Trophoblast cell (in vitro differentiated cells and primary cell): ENCODE results near the gene MED10.
A peak's percentile ranks its signal among the peaks of the same experiment; 100 is the strongest.

Source experiments
- DNase-seq, 2 donors: peaks; one replicate each; pipeline ENCODE4 v3.0.0-alpha.2; 2016
- H2AFZ ChIP-seq: 2 replicates; pipeline ENCODE4 v1.6.1; 2013; ENCODE audit warnings: low read length, moderate library complexity, mild to moderate bottlenecking; ENCODE audit not compliant: insufficient read depth, poor library complexity
- H2AK5ac ChIP-seq: 2 replicates; pipeline ENCODE4 v1.6.1; 2013; ENCODE audit warnings: mild to moderate bottlenecking, low read length
- H2BK120ac ChIP-seq: 2 replicates; pipeline ENCODE4 v1.6.1; 2013; ENCODE audit warnings: low read length, mild to moderate bottlenecking, moderate library complexity; ENCODE audit not compliant: insufficient read depth, poor library complexity
- H2BK12ac ChIP-seq: 2 replicates; pipeline ENCODE4 v1.6.1; 2013; ENCODE audit warnings: mild to moderate bottlenecking, low read length, moderate library complexity
- H2BK5ac ChIP-seq: 2 replicates; pipeline ENCODE4 v1.6.1; 2013; ENCODE audit warnings: low read length, low read depth, moderate library complexity, mild to moderate bottlenecking; ENCODE audit not compliant: poor library complexity
- H3K14ac ChIP-seq: 2 replicates; pipeline ENCODE4 v1.6.1; 2013; ENCODE audit warnings: mild to moderate bottlenecking, low read length
- H3K18ac ChIP-seq: 2 replicates; pipeline ENCODE4 v1.6.1; 2013; ENCODE audit warnings: mild to moderate bottlenecking, low read length
- H3K23ac ChIP-seq: 2 replicates; pipeline ENCODE4 v1.6.1; 2013; ENCODE audit warnings: low read length
- H3K27ac ChIP-seq: 2 replicates; pipeline ENCODE4 v1.5.1; 2013; ENCODE audit warnings: low read depth, mild to moderate bottlenecking, inconsistent platforms, low read length, moderate library complexity
- H3K27me3 ChIP-seq: 2 replicates; pipeline ENCODE4 v1.6.1; 2013; ENCODE audit warnings: inconsistent platforms, mild to moderate bottlenecking, low read length, moderate library complexity; ENCODE audit not compliant: insufficient read depth
- H3K36me3 ChIP-seq, 2 experiments: 1 replicate in 1 of 2; 2 replicates in 1 of 2; pipeline ENCODE4 v1.6.1; 2013; ENCODE audit warnings: low read length in 2 of 2, mild to moderate bottlenecking in 2 of 2, moderate library complexity in 1 of 2; ENCODE audit not compliant: insufficient read depth in 2 of 2, control insufficient read depth in 1 of 2
- H3K4ac ChIP-seq: 2 replicates; pipeline ENCODE4 v1.6.1; 2013; ENCODE audit warnings: low read depth, mild to moderate bottlenecking, low read length, moderate library complexity
- H3K4me1 ChIP-seq, 2 experiments: 1 replicate in 1 of 2; 2 replicates in 1 of 2; pipeline ENCODE4 v1.6.1; 2013; ENCODE audit warnings: low read length in 2 of 2, mild to moderate bottlenecking in 2 of 2, moderate library complexity in 1 of 2; ENCODE audit not compliant: insufficient read depth in 2 of 2, control insufficient read depth in 1 of 2
- H3K4me2 ChIP-seq: 2 replicates; pipeline ENCODE4 v1.6.1; 2013; ENCODE audit warnings: inconsistent platforms, mild to moderate bottlenecking, low read length, moderate library complexity
- H3K4me3 ChIP-seq: 2 replicates; pipeline ENCODE4 v1.5.1; 2013; ENCODE audit warnings: mild to moderate bottlenecking, low read depth, low read length, inconsistent platforms
- H3K79me1 ChIP-seq: one replicate; pipeline ENCODE4 v1.6.1; 2013; ENCODE audit warnings: low read length
- H3K79me2 ChIP-seq: 2 replicates; pipeline ENCODE4 v1.6.1; 2013; ENCODE audit warnings: low read length, mild to moderate bottlenecking; ENCODE audit not compliant: control insufficient read depth, insufficient read depth, poor library complexity
- H3K9ac ChIP-seq: 2 replicates; pipeline ENCODE4 v1.6.1; 2013; ENCODE audit warnings: mild to moderate bottlenecking, low read length
- H3K9me3 ChIP-seq: 2 replicates; pipeline ENCODE4 v1.6.1; 2013; ENCODE audit warnings: low read depth, mild to moderate bottlenecking, control low read depth, inconsistent platforms, low read length; ENCODE audit not compliant: insufficient read depth
- H4K12ac ChIP-seq: 2 replicates; pipeline ENCODE4 v1.6.1; 2013; ENCODE audit warnings: low read depth, mild to moderate bottlenecking, low read length, moderate library complexity
- H4K8ac ChIP-seq: 2 replicates; pipeline ENCODE4 v1.6.1; 2013; ENCODE audit warnings: low read depth, mild to moderate bottlenecking, low read length, moderate library complexity
- H4K91ac ChIP-seq: one replicate; pipeline ENCODE4 v1.6.1; 2013; ENCODE audit warnings: low read depth, mild to moderate bottlenecking, low read length, moderate library complexity
- WGBS: extraction: QIAGEN DNeasy Blood & Tissue Kit; methylation state at CpG from one replicate; pipeline ENCODE4 v1.1.7; 2013; ENCODE audit warnings: missing lambda C conversion rate; ENCODE audit not compliant: insufficient read length, insufficient coverage; ENCODE audit errors: extremely low coverage; 5-methylcytosine and 5-hydroxymethylcytosine counted together

The MED10 gene

GRCh38 chr5:6333182-6333905 lies 45.0 kb downstream of the MED10 start:
- H2AFZ ChIP-seq = no peak overlapping the region
- no peaks in the 10 kb centered on the region for H3K79me1 ChIP-seq
- no peaks in the 10 kb centered on the region for H3K79me2 ChIP-seq
- H3K9ac ChIP-seq = peak overlapping the region; percentile 16
- H2AK5ac ChIP-seq = no peak overlapping the region
- no peak overlapping the region for H3K4me3 ChIP-seq
- no peaks in the 10 kb centered on the region for H3K36me3 ChIP-seq
- no peak overlapping the region for H2BK12ac ChIP-seq
- H4K8ac ChIP-seq = no peak overlapping the region
- H3K4ac ChIP-seq = no peak overlapping the region
- H3K9me3 ChIP-seq = peaks cover 14% of the 10 kb centered on the region
- H3K27me3 ChIP-seq = no peaks in the 10 kb centered on the region
- no CpG with 5 or more reads among the region's 5 CpGs for WGBS
- H2BK5ac ChIP-seq = no peak overlapping the region
- H3K23ac ChIP-seq = no peak overlapping the region
- H4K91ac ChIP-seq = no peak overlapping the region
- H3K4me1 ChIP-seq = no peaks in the 10 kb centered on the region
- H4K12ac ChIP-seq = no peak overlapping the region
- DNase-seq = no peak
- H3K27ac ChIP-seq = no peak overlapping the region
- no peak overlapping the region for H3K4me2 ChIP-seq
- no peak overlapping the region for H2BK120ac ChIP-seq
- no peak overlapping the region for H3K14ac ChIP-seq
- H3K18ac ChIP-seq = no peak overlapping the region

- no peaks in the 10 kb centered on the region for H3K36me3 ChIP-seq
- H2BK5ac ChIP-seq = no peak overlapping the region
- peak; percentile 7 to 66 for DNase-seq
- H3K79me1 ChIP-seq = no peaks in the 10 kb centered on the region
- no peak overlapping the region for H3K23ac ChIP-seq
- no peak overlapping the region for H3K18ac ChIP-seq
- no peak overlapping the region for H2BK120ac ChIP-seq
- no peak overlapping the region for H3K4me3 ChIP-seq
- H2AFZ ChIP-seq = no peak overlapping the region
- no peaks in the 10 kb centered on the region for H3K27me3 ChIP-seq
- no peaks in the 10 kb centered on the region for H3K4me1 ChIP-seq
- H3K79me2 ChIP-seq = no peaks in the 10 kb centered on the region
- no peak overlapping the region for H3K14ac ChIP-seq
- H2BK12ac ChIP-seq = no peak overlapping the region
- H4K12ac ChIP-seq = no peak overlapping the region
- H2AK5ac ChIP-seq = no peak overlapping the region
- peaks cover 8% of the 10 kb centered on the region for H3K9me3 ChIP-seq
- H3K9ac ChIP-seq = no peak overlapping the region
- H4K8ac ChIP-seq = no peak overlapping the region
- H3K4me2 ChIP-seq = no peak overlapping the region
- H3K4ac ChIP-seq = no peak overlapping the region
- WGBS = no CpG with 5 or more reads among the region's 3 CpGs
- no peak overlapping the region for H4K91ac ChIP-seq
- H3K27ac ChIP-seq = no peak overlapping the region
Measured at GRCh38 chr5:6328173-6328572, 50.2 kb downstream of the MED10 start.

GRCh38 chr5:6326776-6327175 lies 51.6 kb downstream of the MED10 start:
- no peak overlapping the region for H2BK5ac ChIP-seq
- H2AK5ac ChIP-seq = no peak overlapping the region
- peaks cover 15% of the 10 kb centered on the region for H3K9me3 ChIP-seq
- H3K27ac ChIP-seq = no peak overlapping the region
- H3K79me2 ChIP-seq = no peaks in the 10 kb centered on the region
- no peaks in the 10 kb centered on the region for H3K27me3 ChIP-seq
- H3K23ac ChIP-seq = no peak overlapping the region
- no peak overlapping the region for H2AFZ ChIP-seq
- no peak overlapping the region for H3K18ac ChIP-seq
- no peak overlapping the region for H3K14ac ChIP-seq
- no peak overlapping the region for H3K4me3 ChIP-seq
- no peak overlapping the region for H3K4ac ChIP-seq
- no CpG with 5 or more reads among the region's 5 CpGs for WGBS
- no peak overlapping the region for H2BK12ac ChIP-seq
- no peak for DNase-seq
- H3K79me1 ChIP-seq = no peaks in the 10 kb centered on the region
- no peak overlapping the region for H4K91ac ChIP-seq
- no peaks in the 10 kb centered on the region for H3K36me3 ChIP-seq
- no peak overlapping the region for H3K4me2 ChIP-seq
- H3K4me1 ChIP-seq = no peaks in the 10 kb centered on the region
- no peak overlapping the region for H2BK120ac ChIP-seq
- H4K12ac ChIP-seq = no peak overlapping the region
- no peak overlapping the region for H4K8ac ChIP-seq
- H3K9ac ChIP-seq = no peak overlapping the region

GRCh38 chr5:6322163-6322713 lies 56.1 kb downstream of the MED10 start:
- Histone ChIP-seq H3K4me1 (no peaks in the 10 kb centered on the region), H3K27me3 (no peaks in the 10 kb centered on the region), H3K9ac (no peak overlapping the region), H3K9me3 (peaks cover 15% of the 10 kb centered on the region), H3K36me3 (no peaks in the 10 kb centered on the region), H3K79me2 (no peaks in the 10 kb centered on the region), H2AK5ac (no peak overlapping the region), H3K27ac (no peak overlapping the region), H3K4me2 (no peak overlapping the region), H3K14ac (no peak overlapping the region), H3K79me1 (no peaks in the 10 kb centered on the region), H2BK5ac (no peak overlapping the region), H4K12ac (no peak overlapping the region), H3K4ac (no peak overlapping the region), H3K23ac (no peak overlapping the region), H4K91ac (no peak overlapping the region), H2BK12ac (no peak overlapping the region), H3K4me3 (no peak overlapping the region), H3K18ac (no peak overlapping the region), H4K8ac (no peak overlapping the region), H2BK120ac (no peak overlapping the region), H2AFZ (no peak overlapping the region)
- WGBS = no CpG with 5 or more reads among the region's 21 CpGs
- DNase-seq = no peak
